H1 (cell line): ENCODE results near the gene DYNC1H1. TPM values are rescaled to one million over a fixed set of nuclear protein-coding genes. Genes with fewer than 3 reads are reported as not detected.

Source experiments
- CTCF ChIA-PET: fragments of 300-600 bp; sonication (Branson Sonifier 250); formaldehyde crosslinking; loops from one replicate; lab custom pipeline; 2021; ENCODE audit not compliant: partially characterized antibody; lab: Charles Lee
- POLR2A ChIA-PET: fragments of 300-600 bp; sonication (Branson Sonifier 250); formaldehyde crosslinking; loops from one replicate; lab custom pipeline; 2021; ENCODE audit warnings: inconsistent platforms; ENCODE audit not compliant: partially characterized antibody; lab: Charles Lee
- DNase-seq, 2 experiments: peaks; one replicate each; pipeline versions ENCODE4 v3.0.0 to v3.0.0-alpha.2; 2010 to 2022; ENCODE audit warnings: low spot score in 2 of 2, low read depth in 1 of 2, mixed read lengths in 1 of 2
- FAIRE-seq: peaks from 2 replicates; lab custom pipeline; 2011; peaks lifted over from hg19 to GRCh38; lab: Jason Lieb, UNC
- H2AFZ ChIP-seq: 2 replicates; pipeline ENCODE4 v1.8.1; 2012; ENCODE audit warnings: low read length, inconsistent platforms
- H2AK5ac ChIP-seq: 2 replicates; pipeline ENCODE4 v1.6.1; 2013; ENCODE audit warnings: low read depth, low read length
- H2BK120ac ChIP-seq: replicated peaks from 2 replicates; pipeline ENCODE3; 2013; ENCODE audit warnings: low read depth, low read length, inconsistent platforms
- H2BK12ac ChIP-seq: 2 replicates; pipeline ENCODE4 v1.6.1; 2013; ENCODE audit warnings: low read depth, low read length
- H2BK15ac ChIP-seq: 2 replicates; pipeline ENCODE4 v1.6.1; 2013; ENCODE audit warnings: low read length
- H2BK20ac ChIP-seq: 2 replicates; pipeline ENCODE4 v1.6.1; 2013; ENCODE audit warnings: low read length
- H2BK5ac ChIP-seq: 2 replicates; pipeline ENCODE4 v1.6.1; 2013; ENCODE audit warnings: low read depth, low read length
- H3K14ac ChIP-seq: 2 replicates; pipeline ENCODE4 v1.6.1; 2013; ENCODE audit warnings: inconsistent platforms; ENCODE audit not compliant: insufficient read length
- H3K18ac ChIP-seq: 2 replicates; pipeline ENCODE4 v1.6.1; 2013; ENCODE audit warnings: low read length; ENCODE audit errors: extremely low read depth
- H3K23ac ChIP-seq: 2 replicates; pipeline ENCODE4 v1.6.1; 2013; ENCODE audit warnings: inconsistent platforms; ENCODE audit not compliant: insufficient read length
- H3K23me2 ChIP-seq: 2 replicates; pipeline ENCODE4 v1.6.1; 2013; ENCODE audit warnings: low read depth, low read length
- H3K27ac ChIP-seq: 2 replicates; pipeline ENCODE4 v1.6.1; 2011; ENCODE audit warnings: low read depth, low read length, inconsistent platforms
- H3K27me3 ChIP-seq, 4 experiments: replicated peaks in 1 of 4; 1 replicate in 1 of 4; 2 replicates in 3 of 4; pipeline versions ENCODE4 v1.6.1 to v1.8.1; 2011 to 2013; ENCODE audit warnings: low read length in 3 of 4, mild to moderate bottlenecking in 3 of 4, inconsistent platforms in 2 of 4, mixed read lengths in 2 of 4, moderate library complexity in 1 of 4; ENCODE audit not compliant: control insufficient read depth in 3 of 4, insufficient read depth in 3 of 4; ENCODE audit errors: extremely low read depth in 1 of 4
- H3K36me3 ChIP-seq, 4 experiments: 2 replicates each; pipeline versions ENCODE4 v1.6.1 to v1.8.1; 2011 to 2013; ENCODE audit warnings: mild to moderate bottlenecking in 4 of 4, low read length in 3 of 4, moderate library complexity in 2 of 4, control low read depth in 1 of 4, inconsistent platforms in 1 of 4; ENCODE audit not compliant: insufficient read depth in 4 of 4, control insufficient read depth in 2 of 4
- H3K4ac ChIP-seq: replicated peaks from 2 replicates; pipeline ENCODE3; 2013; ENCODE audit warnings: low read length, low read depth, mixed read lengths, inconsistent platforms; ENCODE audit not compliant: insufficient read length
- H3K4me1 ChIP-seq, 4 experiments: replicated peaks in 1 of 4; 1 replicate in 1 of 4; 2 replicates in 3 of 4; pipeline versions ENCODE4 v1.6.1 to v1.8.1; 2011 to 2013; ENCODE audit warnings: low read length in 3 of 4, inconsistent platforms in 2 of 4, mixed read lengths in 1 of 4; ENCODE audit not compliant: insufficient read depth in 4 of 4, control insufficient read depth in 3 of 4
- H3K4me2 ChIP-seq, 2 experiments: 2 replicates each; pipeline versions ENCODE4 v1.6.1 to v1.8.1; 2011 to 2013; ENCODE audit warnings: low read depth in 2 of 2, low read length in 2 of 2, control low read depth in 1 of 2, inconsistent platforms in 1 of 2, mild to moderate bottlenecking in 1 of 2; ENCODE audit not compliant: insufficient read depth in 1 of 2
- H3K4me3 ChIP-seq, 4 experiments: fragments of 200-600, 300-600 bp in 1 of 4; sonication (generic), shearing (Covaris generic), sonication (Bioruptor Twin) in 1 of 4; 2 replicates each; pipeline versions ENCODE4 v1.5.1 to v1.8.1; 2011 to 2016; ENCODE audit warnings: low read length in 4 of 4, low read depth in 3 of 4, control low read depth in 2 of 4, inconsistent platforms in 2 of 4, mild to moderate bottlenecking in 2 of 4, mixed read lengths in 1 of 4, moderate library complexity in 1 of 4; ENCODE audit not compliant: insufficient read depth in 2 of 4; ENCODE audit errors: extremely low read depth in 1 of 4
- H3K56ac ChIP-seq: replicated peaks from 2 replicates; pipeline ENCODE3; 2013; ENCODE audit warnings: low read depth, mild to moderate bottlenecking, mixed read lengths, low read length, inconsistent platforms; ENCODE audit not compliant: insufficient read length
- H3K79me1 ChIP-seq: 2 replicates; pipeline ENCODE4 v1.6.1; 2013; ENCODE audit warnings: low read depth, low read length, control low read depth
- H3K79me2 ChIP-seq, 2 experiments: 2 replicates each; pipeline versions ENCODE4 v1.6.1 to v1.8.1; 2012 to 2013; ENCODE audit warnings: low read length in 2 of 2, mild to moderate bottlenecking in 2 of 2, inconsistent platforms in 1 of 2; ENCODE audit not compliant: insufficient read depth in 2 of 2, control insufficient read depth in 1 of 2
- H3K9ac ChIP-seq, 4 experiments: replicated peaks in 1 of 4; 1 replicate in 1 of 4; 2 replicates in 3 of 4; pipeline versions ENCODE4 v1.6.1 to v1.8.1; 2011 to 2013; ENCODE audit warnings: low read depth in 3 of 4, low read length in 3 of 4, control low read depth in 2 of 4, mild to moderate bottlenecking in 2 of 4, moderate library complexity in 2 of 4, inconsistent platforms in 1 of 4; ENCODE audit errors: extremely low read depth in 1 of 4
- H3K9me3 ChIP-seq, 2 experiments: 2 replicates each; pipeline versions ENCODE4 v1.6.1 to v1.8.1; 2012 to 2013; ENCODE audit warnings: mild to moderate bottlenecking in 2 of 2, moderate library complexity in 2 of 2, control low read depth in 1 of 2, inconsistent platforms in 1 of 2, low read depth in 1 of 2, low read length in 1 of 2, mixed read lengths in 1 of 2; ENCODE audit not compliant: insufficient read depth in 2 of 2
- H4K20me1 ChIP-seq, 2 experiments: replicated peaks in 1 of 2; 2 replicates each; pipeline versions ENCODE3 to v1.8.1; 2011 to 2013; ENCODE audit warnings: inconsistent platforms in 2 of 2, low read length in 2 of 2, mild to moderate bottlenecking in 1 of 2; ENCODE audit not compliant: insufficient read depth in 2 of 2, control insufficient read depth in 1 of 2
- H4K5ac ChIP-seq: 2 replicates; pipeline ENCODE4 v1.6.1; 2013; ENCODE audit warnings: low read length, low read depth, mixed read lengths, inconsistent platforms; ENCODE audit not compliant: insufficient read length
- H4K8ac ChIP-seq: 2 replicates; pipeline ENCODE4 v1.8.0; 2013; ENCODE audit warnings: mild to moderate bottlenecking, moderate library complexity, low read length, inconsistent platforms; ENCODE audit not compliant: insufficient read depth; ENCODE audit errors: extremely low read depth
- H4K91ac ChIP-seq: replicated peaks from 2 replicates; pipeline ENCODE3; 2013; ENCODE audit warnings: low read length, mixed read lengths, inconsistent platforms; ENCODE audit not compliant: insufficient read length
- CHD2 ChIP-seq: IDR thresholded peaks from 2 replicates; pipeline ENCODE4 v1.6.1; 2012; ENCODE audit warnings: low read length, improper control_type of control experiment
- NANOG ChIP-seq: IDR thresholded peaks from 2 replicates; pipeline ENCODE4 v1.6.1; 2011; ENCODE audit warnings: low read length, low read depth, mild to moderate bottlenecking, inconsistent platforms; ENCODE audit not compliant: insufficient read depth, poor library complexity, severe bottlenecking
- POLR2A ChIP-seq, 2 experiments: IDR thresholded peaks; 1 replicate in 1 of 2; 2 replicates in 1 of 2; pipeline ENCODE4 v1.6.1; 2011; ENCODE audit warnings: low read depth in 2 of 2, low read length in 2 of 2, mild to moderate bottlenecking in 2 of 2; ENCODE audit errors: control extremely low read depth in 1 of 2
- RNF2 ChIP-seq: fragments of 200-900, 300-1000 bp; sonication (generic); IDR thresholded peaks from 2 replicates; pipeline ENCODE4 v1.7.1; 2016; ENCODE audit warnings: borderline replicate concordance, low read depth, mild to moderate bottlenecking, antibody characterized with exemption, low read length; ENCODE audit not compliant: poor library complexity, severe bottlenecking; ENCODE audit errors: missing control alignments
- WGBS, 2 experiments: shearing (Covaris generic) in 1 of 2; methylation state at CpG; one replicate each; pipeline versions ENCODE4 v1.1.6 to v1.1.7; 2013 to 2015; ENCODE audit warnings: low lambda C conversion rate in 2 of 2, mixed read lengths in 2 of 2, inconsistent platforms in 1 of 2, low coverage in 1 of 2, missing lambda C conversion rate in 1 of 2; ENCODE audit not compliant: insufficient replicate concordance in 2 of 2, insufficient coverage in 1 of 2, insufficient read length in 1 of 2; ENCODE audit errors: extremely low coverage in 1 of 2, missing lambda C conversion rate in 1 of 2; 5-methylcytosine and 5-hydroxymethylcytosine counted together
- polyA plus RNA-seq, 7 experiments: library from polyadenylated mRNA; depleted of rRNA in 3 of 7; stranded (reverse) in 5 of 7; unstranded in 2 of 7; fragments of >200 nt in 5 of 7; fragments of 200-250 nt in 2 of 7; gene quantifications; 1 replicate in 5 of 7; 2 replicates in 1 of 7; 4 replicates in 1 of 7; pipeline versions ENCODE4 v1.2.1 to v1.2.3, GENCODE V29; 2011 to 2013; ENCODE audit warnings: missing spikeins in 2 of 7, mixed read lengths in 2 of 7
- total RNA-seq: library from RNA; stranded (reverse); fragmentation: NEBNext Ultra II Directional; extraction: Animal tissue kit (Norgen Biotek cat#: 25700); gene quantifications from 2 replicates; pipeline ENCODE4 v1.2.1, GENCODE V29; 2021

DYNC1H1 gene
- total and polyA plus RNA-seq, 2 of the 8 experiments (the other 6 are each of a cell fraction or from before 2014, with no cell fraction given), result 238 to 387 TPM

DNA sequence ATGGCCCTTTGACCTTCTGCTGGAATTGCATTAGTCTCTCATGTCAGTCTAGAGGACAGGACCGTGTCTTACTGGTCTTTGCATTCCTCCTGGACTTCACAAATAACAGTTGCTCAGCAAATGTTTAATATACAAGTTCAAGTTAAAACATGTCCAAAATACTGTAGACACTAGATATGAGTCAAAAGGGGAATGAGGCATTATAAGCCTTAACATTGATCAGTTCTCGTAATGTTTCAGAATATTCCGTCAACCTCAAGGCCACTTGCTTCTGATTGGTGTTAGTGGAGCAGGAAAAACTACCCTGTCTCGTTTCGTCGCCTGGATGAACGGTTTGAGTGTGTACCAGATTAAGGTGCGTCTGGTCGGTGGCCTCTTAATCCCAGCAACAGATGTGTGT, 62.6 kb downstream of the DYNC1H1 start:
- no peak for TF ChIP-seq NANOG
- TF ChIP-seq RNF2, result no peak
- TF ChIP-seq CHD2, result no peak
- TF ChIP-seq POLR2A (IDR thresholded peaks at IDR 0.05; ENCODE audit: control extremely low read depth in 1 of 2, low read depth in 2 of 2, low read length in 2 of 2), result no peak
- Histone ChIP-seq H2BK5ac (no peak overlapping the region), H3K4me2 (no peak overlapping the region), H2BK15ac (no peak overlapping the region), H3K27ac (no peak overlapping the region), H3K4me1 (no peaks in the 10 kb centered on the region), H3K9ac (no peak overlapping the region), H3K79me1 (no peaks in the 10 kb centered on the region), H4K8ac (no peak overlapping the region), H3K79me2 (no peaks in the 10 kb centered on the region), H4K20me1 (peaks cover 0 to 2% of the 10 kb centered on the region in 2 experiments), H3K18ac (no peak overlapping the region), H2BK120ac (no peak overlapping the region), H3K56ac (no peak overlapping the region), H3K27me3 (no peaks in the 10 kb centered on the region), H3K23me2 (no peaks in the 10 kb centered on the region), H3K4ac (no peak overlapping the region), H2AFZ (no peak overlapping the region), H3K23ac (no peak overlapping the region), H2BK12ac (no peak overlapping the region), H3K9me3 (no peaks in the 10 kb centered on the region), H3K14ac (no peak overlapping the region), H4K91ac (no peak overlapping the region), H3K36me3 (peaks cover 31 to 83% (median 75%) of the 10 kb centered on the region in 4 experiments), H3K4me3 (no peak overlapping the region), H2AK5ac (no peak overlapping the region), H4K5ac (no peak overlapping the region), H2BK20ac (no peak overlapping the region)
- FAIRE-seq (no peak), DNase-seq (no peak)
- ChIA-PET POLR2A (no interaction called here), CTCF (interaction anchor here (0.9 kb wide), 1 partner anchor 62 kb away, joined by 3 read pairs; no protein-coding TSS in a partner anchor)
- WGBS, 2 experiments, result 90% methylated on average over 9 of the region's 9 CpGs; no CpG with 5 or more reads in 1 of the 2 experiments
